IPS-18a (cell line): Measurements from ENCODE around the gene M6PR.
A peak's percentile ranks its signal among the peaks of the same experiment; 100 is the strongest.
"Not testable (repeated sequence)": the region's sequence is repeated elsewhere in the genome, so short reads cannot be mapped to it uniquely, and the experiment has no call there.

Experiments used
- H3K27ac ChIP-seq: one replicate; pipeline ENCODE4 v1.5.1; 2013; ENCODE audit warnings: low read length
- H3K27me3 ChIP-seq: one replicate; pipeline ENCODE4 v1.6.1; 2013; ENCODE audit warnings: mild to moderate bottlenecking, low read length; ENCODE audit not compliant: control insufficient read depth, insufficient read depth
- H3K36me3 ChIP-seq: one replicate; pipeline ENCODE4 v1.6.1; 2013; ENCODE audit warnings: low read depth, low read length; ENCODE audit not compliant: control insufficient read depth
- H3K4me1 ChIP-seq: one replicate; pipeline ENCODE4 v1.6.1; 2013; ENCODE audit warnings: low read depth, low read length; ENCODE audit not compliant: control insufficient read depth
- H3K4me3 ChIP-seq: one replicate; pipeline ENCODE4 v1.5.1; 2013; ENCODE audit warnings: low read length
- H3K9ac ChIP-seq: one replicate; pipeline ENCODE4 v1.6.1; 2013; ENCODE audit warnings: mild to moderate bottlenecking, low read length, moderate library complexity
- H3K9me3 ChIP-seq: one replicate; pipeline ENCODE4 v1.6.1; 2013; ENCODE audit warnings: low read depth, low read length; ENCODE audit not compliant: control insufficient read depth

M6PR gene

DNA sequence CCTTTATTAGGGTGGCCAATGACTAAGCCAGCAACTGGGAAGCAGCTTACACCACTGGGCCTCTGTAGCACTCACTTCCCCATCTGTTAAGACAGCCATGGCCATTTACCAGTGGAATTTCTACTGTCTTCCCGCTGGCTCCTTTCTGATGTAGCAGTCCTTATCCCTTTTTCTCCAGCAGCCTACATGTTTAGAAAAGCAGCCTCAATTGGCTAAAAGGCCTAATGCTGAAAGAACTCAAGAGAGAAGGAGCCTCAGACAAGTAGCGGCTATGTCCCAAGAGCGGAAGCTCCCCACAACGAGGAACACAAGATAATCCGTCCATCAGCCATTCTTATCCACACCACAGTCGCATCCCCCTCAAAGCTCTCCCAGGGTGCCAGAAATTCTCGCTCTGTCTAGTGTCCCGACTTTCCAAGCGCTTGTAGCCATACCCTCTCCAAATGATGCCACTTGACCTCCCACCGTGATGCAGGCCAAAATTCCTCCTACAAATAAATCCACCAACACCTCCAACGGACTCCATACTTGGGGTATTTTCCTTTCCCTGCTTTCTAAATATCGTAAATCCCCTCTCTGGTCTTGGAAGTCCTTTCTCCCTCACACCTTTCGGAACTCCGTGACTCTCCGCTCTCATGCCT is 624 bp downstream of the M6PR start:
- Histone ChIP-seq H3K27ac (peak overlapping the region; percentile 94), H3K9ac (peak overlapping the region; percentile 90), H3K27me3 (no peaks in the 10 kb centered on the region), H3K4me1 (peaks cover 9% of the 10 kb centered on the region), H3K4me3 (peak overlapping the region; percentile 96), H3K36me3 (peaks cover 24% of the 10 kb centered on the region), H3K9me3 (peaks cover 9% of the 10 kb centered on the region)

DNA sequence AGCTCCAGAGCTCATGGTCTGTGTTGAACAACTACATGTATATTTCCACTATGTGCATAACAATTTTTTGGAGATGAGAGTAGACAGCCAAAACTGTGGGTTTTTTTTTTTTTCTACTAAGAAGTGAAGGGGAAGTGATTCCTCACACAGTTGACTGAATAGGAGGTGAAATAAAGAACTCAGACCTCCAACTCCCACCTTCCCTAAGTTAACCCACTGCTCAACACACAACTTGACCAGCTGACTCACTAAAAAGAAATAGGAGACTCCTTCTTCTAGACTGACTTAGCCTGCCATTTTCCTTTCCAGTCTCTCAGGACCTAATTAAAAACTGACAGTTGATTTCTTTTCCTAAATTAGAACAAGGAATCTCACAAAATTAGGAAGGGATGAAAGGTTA is 1.7 kb downstream of the M6PR start:
- Histone ChIP-seq H3K9ac (peak overlapping the region; percentile 90), H3K27me3 (no peaks in the 10 kb centered on the region), H3K27ac (no peak overlapping the region), H3K4me3 (peak overlapping the region; percentile 96), H3K4me1 (peaks cover 9% of the 10 kb centered on the region), H3K9me3 (no peaks in the 10 kb centered on the region), H3K36me3 (peaks cover 32% of the 10 kb centered on the region)

DNA sequence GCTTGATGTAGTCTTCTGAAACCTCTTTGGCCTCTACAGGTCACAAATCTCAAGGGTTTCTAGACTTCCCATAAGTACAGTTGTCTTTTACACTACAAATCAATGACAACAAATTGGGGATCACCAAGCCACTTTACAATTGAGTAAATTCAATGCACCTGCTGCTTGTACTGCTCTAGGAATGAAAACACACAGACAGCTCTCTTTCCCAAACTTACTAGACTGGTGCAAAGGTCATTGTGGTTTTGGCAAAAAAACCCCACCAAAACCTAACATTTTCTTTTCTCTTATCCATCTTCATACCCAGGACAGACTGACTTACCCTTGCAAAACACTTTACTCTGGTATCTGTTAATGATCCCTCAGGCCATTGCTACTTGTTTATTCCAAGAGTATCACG is 2.7 kb downstream of the M6PR start:
- H3K4me3 ChIP-seq = no peak overlapping the region
- H3K4me1 ChIP-seq = peaks cover 9% of the 10 kb centered on the region
- peaks cover 42% of the 10 kb centered on the region for H3K36me3 ChIP-seq
- no peak overlapping the region for H3K27ac ChIP-seq
- no peaks in the 10 kb centered on the region for H3K9me3 ChIP-seq
- no peak overlapping the region for H3K9ac ChIP-seq
- no peaks in the 10 kb centered on the region for H3K27me3 ChIP-seq

DNA sequence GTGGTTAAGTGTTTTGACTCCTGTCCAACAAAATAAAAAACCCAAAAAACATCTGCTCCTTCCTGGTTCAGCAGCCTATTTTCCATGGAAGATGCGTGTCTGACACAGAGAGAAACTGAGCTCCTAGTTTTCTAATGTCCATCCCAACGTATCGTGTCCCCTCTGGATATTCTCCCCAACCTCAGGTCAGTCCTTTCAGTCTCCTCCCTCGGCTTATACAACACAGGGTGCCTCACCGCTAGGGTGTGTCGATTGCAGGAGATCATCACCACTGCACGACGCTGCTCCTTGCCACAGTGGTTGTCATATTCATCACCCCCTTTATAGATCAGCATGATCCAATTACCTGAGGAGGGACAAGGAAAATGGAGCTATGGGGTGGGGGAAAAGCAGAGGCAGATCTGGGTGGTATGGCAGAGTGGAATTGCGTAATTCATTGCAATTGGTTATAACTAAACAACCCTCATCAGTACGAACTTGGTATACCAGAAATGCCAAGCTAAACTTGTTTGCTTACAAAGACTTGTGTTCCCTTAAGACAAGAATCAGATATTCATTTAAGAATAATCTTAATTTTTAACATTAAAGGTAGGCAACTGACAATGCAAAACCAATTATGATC is 5.8 kb downstream of the M6PR start:
- Histone ChIP-seq H3K27me3 (no peaks in the 10 kb centered on the region), H3K4me1 (peaks cover 6% of the 10 kb centered on the region), H3K36me3 (peaks cover 55% of the 10 kb centered on the region), H3K27ac (no peak overlapping the region), H3K9ac (no peak overlapping the region), H3K4me3 (no peak overlapping the region), H3K9me3 (no peaks in the 10 kb centered on the region)

DNA sequence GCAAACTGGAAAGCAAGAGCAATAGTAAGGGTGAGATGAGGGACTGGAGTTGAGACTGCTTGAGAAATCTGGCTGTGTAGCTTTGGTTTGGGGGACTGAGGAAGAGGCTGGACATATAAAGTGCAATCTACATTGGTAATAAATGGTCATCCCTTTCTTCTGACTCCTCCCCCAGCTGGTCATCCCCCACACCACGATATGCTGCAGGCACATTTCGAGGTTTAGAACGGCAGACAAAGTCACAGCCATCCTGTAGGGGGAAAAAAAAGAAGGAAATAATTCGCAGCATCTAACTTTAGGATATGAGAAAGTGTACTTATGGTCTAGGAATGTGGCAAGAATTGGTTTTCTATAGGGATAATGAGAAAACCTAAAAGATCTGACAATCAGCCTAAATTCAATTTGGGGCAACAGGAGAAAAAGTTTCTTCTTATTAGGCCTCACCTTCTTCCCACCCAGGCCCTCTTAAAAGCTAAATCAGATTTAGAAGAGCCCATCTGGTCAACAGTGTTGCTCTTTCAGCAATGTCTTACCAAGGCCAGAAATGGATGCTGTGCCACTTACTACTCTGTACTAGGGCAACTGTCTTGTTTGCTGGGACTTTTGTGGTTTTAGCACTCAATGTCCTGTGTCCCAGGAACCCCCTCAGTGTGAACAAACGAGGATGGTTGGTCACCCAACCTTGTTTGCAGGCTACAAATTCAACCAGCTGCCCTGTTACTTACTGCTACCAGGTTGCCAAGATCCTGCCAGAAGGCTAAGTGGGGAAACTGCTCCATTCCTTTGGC is 7.6 kb downstream of the M6PR start:
- no peak overlapping the region for H3K27ac ChIP-seq
- H3K36me3 ChIP-seq = peaks cover 73% of the 10 kb centered on the region

DNA sequence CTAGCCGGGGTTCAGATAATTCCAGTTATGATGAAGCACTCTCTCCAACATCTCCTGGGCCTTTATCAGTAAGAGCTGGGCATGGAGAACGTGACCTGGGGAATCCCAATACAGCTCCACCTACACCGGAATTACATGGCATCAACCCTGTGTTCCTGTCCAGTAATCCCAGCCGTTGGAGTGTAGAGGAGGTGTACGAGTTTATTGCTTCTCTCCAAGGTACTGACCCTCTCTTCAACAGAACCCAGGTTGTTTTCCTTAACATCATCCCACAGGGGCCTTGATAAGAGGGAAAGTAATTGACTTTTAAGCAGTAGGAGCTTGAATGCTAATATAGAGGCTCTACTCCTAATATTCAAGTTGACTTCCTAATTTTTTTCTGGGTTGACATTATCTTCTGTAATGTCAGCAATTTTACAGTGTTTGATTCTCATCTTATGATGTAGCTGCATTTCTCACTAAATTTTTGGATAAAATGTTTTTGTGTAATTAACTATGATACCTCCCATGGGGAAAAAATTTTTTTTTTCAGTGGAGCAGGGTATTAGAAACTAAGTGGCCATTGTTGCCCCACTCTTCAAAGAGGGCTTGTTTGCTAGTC is 11.5 kb downstream of the M6PR start:
- not testable (repeated sequence) for H3K4me3 ChIP-seq, H3K9ac ChIP-seq, H3K27me3 ChIP-seq, H3K27ac ChIP-seq, H3K9me3 ChIP-seq, H3K4me1 ChIP-seq
- peaks cover 81% of the 10 kb centered on the region for H3K36me3 ChIP-seq

More for the DNA sequence above, 7.6 kb downstream of the M6PR start:
- Histone ChIP-seq H3K9me3 (no peaks in the 10 kb centered on the region), H3K27me3 (no peaks in the 10 kb centered on the region), H3K4me1 (no peaks in the 10 kb centered on the region), H3K4me3 (no peak overlapping the region), H3K9ac (no peak overlapping the region)

DNA sequence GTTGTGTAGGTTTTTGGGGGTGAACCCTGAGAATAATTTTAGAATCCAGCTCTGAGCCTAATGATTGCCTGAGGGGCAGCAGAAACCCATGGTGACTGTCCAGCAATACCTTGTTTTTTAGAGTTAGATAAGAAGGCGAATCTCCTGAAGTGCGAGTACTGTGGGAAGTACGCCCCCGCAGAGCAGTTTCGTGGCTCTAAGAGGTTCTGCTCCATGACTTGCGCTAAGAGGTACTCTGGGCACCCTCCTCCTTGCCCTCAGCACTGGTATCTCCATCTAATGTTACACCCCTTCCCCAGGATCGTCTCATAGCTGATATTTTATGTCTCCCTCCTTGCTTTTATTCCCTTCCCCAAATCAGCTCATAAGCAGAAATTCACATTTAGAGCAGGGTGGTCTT is 12.7 kb downstream of the M6PR start:
- Histone ChIP-seq H3K36me3 (peaks cover 77% of the 10 kb centered on the region), H3K4me3 (no peak overlapping the region), H3K9ac (no peak overlapping the region)

DNA sequence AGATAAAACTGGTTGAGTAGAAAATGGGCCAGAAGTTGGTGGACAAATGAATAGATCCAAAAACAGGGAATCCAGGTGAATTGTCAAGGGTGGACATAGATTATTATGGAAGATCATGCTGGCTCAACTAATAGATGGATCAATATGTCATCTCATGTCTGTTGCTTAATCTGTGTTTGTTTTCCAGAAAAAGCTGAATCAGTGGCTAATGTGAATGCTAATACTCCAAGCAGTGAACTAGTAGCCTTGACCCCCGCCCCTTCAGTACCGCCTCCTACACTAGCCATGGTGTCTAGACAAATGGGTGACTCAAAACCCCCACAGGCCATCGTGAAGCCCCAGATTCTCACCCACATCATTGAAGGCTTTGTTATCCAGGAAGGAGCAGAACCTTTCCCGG is 15.4 kb downstream of the M6PR start:
- H3K36me3 ChIP-seq = peaks cover 92% of the 10 kb centered on the region
- not testable (repeated sequence) for H3K27me3 ChIP-seq, H3K4me1 ChIP-seq, H3K27ac ChIP-seq, H3K9me3 ChIP-seq, H3K4me3 ChIP-seq, H3K9ac ChIP-seq

More for the DNA sequence above, 12.7 kb downstream of the M6PR start:
- no peaks in the 10 kb centered on the region for H3K9me3 ChIP-seq
- H3K27me3 ChIP-seq = no peaks in the 10 kb centered on the region
- no peaks in the 10 kb centered on the region for H3K4me1 ChIP-seq
- H3K27ac ChIP-seq = no peak overlapping the region

DNA sequence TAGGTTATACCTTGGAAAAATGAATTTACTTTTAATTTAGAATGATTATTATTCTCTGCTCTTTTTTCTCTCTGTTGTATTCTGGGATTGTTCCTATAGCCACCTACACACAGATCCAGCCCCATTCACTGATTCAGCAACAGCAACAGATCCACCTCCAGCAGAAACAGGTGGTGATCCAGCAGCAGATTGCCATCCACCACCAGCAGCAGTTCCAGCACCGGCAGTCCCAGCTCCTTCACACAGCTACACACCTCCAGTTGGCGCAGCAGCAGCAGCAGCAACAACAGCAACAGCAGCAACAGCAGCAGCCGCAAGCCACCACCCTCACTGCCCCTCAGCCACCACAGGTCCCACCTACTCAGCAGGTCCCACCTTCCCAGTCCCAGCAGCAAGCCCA is 17.0 kb downstream of the M6PR start:
- H3K4me1 ChIP-seq, H3K27ac ChIP-seq, H3K27me3 ChIP-seq, H3K4me3 ChIP-seq, H3K9ac ChIP-seq, H3K9me3 ChIP-seq: not testable (repeated sequence)
- H3K36me3 ChIP-seq = peaks cover 92% of the 10 kb centered on the region

DNA sequence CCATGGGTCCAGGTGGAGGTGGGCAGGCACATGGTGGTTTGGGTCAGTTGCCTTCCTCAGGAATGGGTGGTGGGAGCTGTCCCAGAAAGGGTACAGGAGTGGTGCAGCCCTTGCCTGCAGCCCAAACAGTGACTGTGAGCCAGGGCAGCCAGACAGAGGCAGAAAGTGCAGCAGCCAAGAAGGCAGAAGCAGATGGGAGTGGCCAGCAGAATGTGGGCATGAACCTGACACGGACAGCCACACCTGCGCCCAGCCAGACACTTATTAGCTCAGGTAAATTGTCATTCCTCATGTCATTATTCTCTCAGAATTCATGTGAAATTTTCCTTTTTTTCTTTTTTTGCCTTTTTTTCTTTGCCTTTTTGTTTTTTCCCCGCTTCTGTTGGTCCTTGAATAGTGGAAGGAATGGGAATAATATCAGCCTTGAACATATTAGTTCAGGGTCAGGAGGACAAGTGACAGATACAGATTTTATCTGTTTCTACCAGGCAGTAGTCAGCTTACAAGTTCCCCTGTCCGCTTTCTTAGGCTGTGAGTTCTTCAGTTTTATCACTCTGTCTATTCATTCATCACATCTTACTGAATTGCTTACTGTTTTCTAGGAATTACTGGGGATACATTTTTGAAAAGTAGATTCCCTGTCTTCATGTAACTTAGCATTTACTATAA is 18.7 kb downstream of the M6PR start:
- not testable (repeated sequence) for H3K4me3 ChIP-seq, H3K9me3 ChIP-seq, H3K4me1 ChIP-seq, H3K9ac ChIP-seq, H3K27me3 ChIP-seq, H3K27ac ChIP-seq
- peaks cover 92% of the 10 kb centered on the region for H3K36me3 ChIP-seq

DNA sequence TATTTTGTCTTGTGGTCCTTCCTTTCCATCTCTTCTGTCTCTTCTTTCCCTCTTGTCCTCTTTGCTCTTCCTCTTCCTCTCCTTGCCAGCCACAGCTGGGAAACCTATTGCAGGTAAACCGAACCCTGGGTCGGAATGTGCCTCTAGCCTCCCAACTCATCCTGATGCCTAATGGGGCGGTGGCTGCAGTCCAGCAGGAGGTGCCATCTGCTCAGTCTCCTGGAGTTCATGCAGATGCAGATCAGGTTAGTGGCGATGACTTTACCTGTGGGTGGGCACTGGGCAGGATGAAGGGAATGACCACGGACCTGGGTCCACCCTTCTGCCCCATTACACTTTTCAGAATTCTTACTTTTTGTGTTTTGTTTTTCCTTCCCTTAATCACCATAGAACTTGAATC is 26.9 kb downstream of the M6PR start:
- Histone ChIP-seq H3K9ac (no peak overlapping the region), H3K4me1 (no peaks in the 10 kb centered on the region), H3K27me3 (no peaks in the 10 kb centered on the region), H3K36me3 (peaks cover 97% of the 10 kb centered on the region), H3K27ac (no peak overlapping the region), H3K9me3 (no peaks in the 10 kb centered on the region), H3K4me3 (no peak overlapping the region)
